ENCODE results near the gene ALKBH3. TPM values are rescaled to one million over a fixed set of nuclear protein-coding genes. Genes with fewer than 3 reads are reported as not detected.

Gene ALKBH3
- polyA plus RNA-seq, 1 of the 3 experiments (the other 2 are of a cell fraction), result 27.0 TPM

DNA sequence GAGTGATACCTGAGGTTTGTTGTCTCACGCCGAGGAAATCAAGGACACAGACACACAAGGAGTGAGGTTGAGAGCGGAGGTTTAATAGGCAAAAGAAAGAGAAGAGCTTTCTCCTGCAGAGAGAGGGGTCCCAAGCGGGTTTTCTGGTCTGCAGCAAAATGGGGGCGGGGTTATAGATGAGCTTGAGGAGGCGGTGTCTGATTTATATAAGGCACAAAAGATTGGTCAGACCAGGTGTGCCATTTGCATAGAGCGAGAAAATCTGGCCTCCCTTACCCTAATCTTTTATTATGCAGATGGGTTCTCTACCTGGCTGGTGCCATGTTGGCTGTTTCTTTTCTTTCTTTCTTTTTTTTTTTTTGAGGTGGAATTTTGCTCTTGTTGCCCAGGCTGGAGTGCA, 73.6 kb downstream of the ALKBH3 start (continued):
- TF ChIP-seq GATA2 (CRISPR knock-in tag; IDR thresholded peaks at IDR 0.05) (no peak), RFX5 (IDR thresholded peaks at IDR 0.05; ENCODE audit: low read length) (no peak)

DNA sequence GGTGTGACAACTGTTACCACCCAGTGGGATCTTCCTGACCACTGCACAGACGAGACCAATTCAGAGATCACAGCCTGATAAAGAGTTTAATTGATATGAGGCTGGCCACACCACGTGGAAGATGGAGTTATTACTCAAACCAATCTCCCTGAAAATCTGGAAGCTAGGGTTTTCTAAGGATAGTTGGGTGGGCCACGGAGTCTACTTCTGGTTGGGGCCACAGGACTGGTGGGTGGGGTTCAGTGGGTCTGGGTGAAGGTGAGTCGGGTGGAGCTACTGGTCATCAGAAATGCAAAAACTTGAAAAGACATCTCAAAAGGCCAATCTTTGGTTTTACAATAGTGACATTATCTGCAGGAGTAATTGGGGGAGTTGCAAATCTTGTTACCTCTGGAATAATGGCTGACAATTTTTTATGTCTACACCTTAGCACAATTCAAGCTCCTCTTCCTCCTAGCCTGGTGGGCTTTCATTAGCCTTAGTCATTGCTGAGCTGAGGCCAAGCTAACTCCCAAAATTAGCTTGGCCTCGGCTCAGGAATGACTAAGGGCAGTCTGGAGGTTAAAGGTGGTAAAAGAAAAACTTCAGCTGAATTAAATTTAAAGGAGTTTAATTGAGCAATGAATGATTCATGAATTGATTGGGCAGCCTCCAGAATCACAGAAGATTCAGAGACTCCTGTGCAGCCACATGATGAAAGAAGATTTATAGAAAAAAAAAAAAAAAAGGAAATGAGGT, 74.9 kb downstream of the ALKBH3 start:
- Histone ChIP-seq H4K20me1 (ENCODE audit: insufficient read depth) (no peaks in the 10 kb centered on the region), H3K4me3 (ENCODE audit: low read depth in 2 of 2, low read length in 1 of 2) (no peak overlapping the region), H3F3A (replicated peaks; ENCODE audit: insufficient read depth) (no peaks in the 10 kb centered on the region), H3K27me3 (ENCODE audit: insufficient read depth) (no peaks in the 10 kb centered on the region; the same call in 1 of the 2 replicates), H3K4me2 (no peak overlapping the region), H3K4me1 (ENCODE audit: control insufficient read depth in 1 of 2, insufficient read depth in 2 of 2, low read depth in 1 of 2, low read length in 1 of 2) (peaks cover 0 to 20% of the 10 kb centered on the region in 2 experiments; a peak in 1 of 4 replicates), H3K27ac (ENCODE audit: low read depth in 2 of 2, low read length in 1 of 2) (no peak overlapping the region), H3K79me2 (ENCODE audit: insufficient read depth) (no peaks in the 10 kb centered on the region), H3K36me3 (replicated peaks in 1 of 2; ENCODE audit: control insufficient read depth in 1 of 2, insufficient read depth in 2 of 2, low read length in 1 of 2) (no peaks in the 10 kb centered on the region), H3K9me3 (no peaks in the 10 kb centered on the region), H3K9ac (no peak overlapping the region), H2AFZ (ENCODE audit: low read depth) (no peak overlapping the region), H3K9me2 (no peaks in the 10 kb centered on the region)
- TF ChIP-seq FOSL2 (IDR thresholded peaks at IDR 0.05; ENCODE audit: borderline replicate concordance, low read depth) (no peak), NFIC (IDR thresholded peaks at IDR 0.05; ENCODE audit: borderline replicate concordance) (no peak)
- TF ChIP-seq, protein P1, sequence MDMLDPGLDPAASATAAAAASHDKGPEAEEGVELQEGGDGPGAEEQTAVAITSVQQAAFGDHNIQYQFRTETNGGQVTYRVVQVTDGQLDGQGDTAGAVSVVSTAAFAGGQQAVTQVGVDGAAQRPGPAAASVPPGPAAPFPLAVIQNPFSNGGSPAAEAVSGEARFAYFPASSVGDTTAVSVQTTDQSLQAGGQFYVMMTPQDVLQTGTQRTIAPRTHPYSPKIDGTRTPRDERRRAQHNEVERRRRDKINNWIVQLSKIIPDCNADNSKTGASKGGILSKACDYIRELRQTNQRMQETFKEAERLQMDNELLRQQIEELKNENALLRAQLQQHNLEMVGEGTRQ (IDR thresholded peaks at IDR 0.05; ENCODE audit: borderline replicate concordance, low read depth, low read length), result no peak
- CTCF ChIA-PET, result interaction anchor here (0.7 to 1.7 kb wide), 6 partner anchors 8 to 130 kb away, joined by 3 to 7 read pairs (median 4); no protein-coding TSS in a partner anchor
- DNase-seq, result no peak
- 32% methylated on average over 5 of the region's 5 CpGs for WGBS (ENCODE audit: low lambda C conversion rate)
- POLR2A ChIA-PET, result interaction anchor here (1.0 kb wide), 1 partner anchor 32 kb away, joined by 7 read pairs; no protein-coding TSS in a partner anchor

DNA sequence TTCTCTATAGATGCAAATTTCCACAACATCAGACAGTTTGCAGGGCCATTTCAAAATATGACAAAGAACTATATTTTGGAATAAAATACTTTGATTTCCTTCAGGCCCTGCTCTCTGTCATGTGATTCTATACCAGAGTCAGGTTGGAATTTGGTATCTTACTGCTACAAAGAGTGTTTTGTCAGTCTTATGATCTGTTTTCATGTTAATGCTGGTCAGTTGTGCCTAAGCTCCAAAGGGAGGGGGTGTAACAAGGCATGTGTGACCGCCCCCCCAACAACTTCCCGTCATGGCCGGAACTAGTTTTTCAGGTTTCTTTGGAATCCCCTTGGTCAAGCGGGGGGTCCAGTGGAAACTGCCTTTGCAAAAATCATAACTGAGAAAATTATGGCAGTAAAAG, 76.9 kb downstream of the ALKBH3 start:
- 80% methylated on average over 4 of the region's 4 CpGs for WGBS (ENCODE audit: low lambda C conversion rate)
- POLR2A ChIA-PET, result no interaction called here
- TF ChIP-seq, protein P2, sequence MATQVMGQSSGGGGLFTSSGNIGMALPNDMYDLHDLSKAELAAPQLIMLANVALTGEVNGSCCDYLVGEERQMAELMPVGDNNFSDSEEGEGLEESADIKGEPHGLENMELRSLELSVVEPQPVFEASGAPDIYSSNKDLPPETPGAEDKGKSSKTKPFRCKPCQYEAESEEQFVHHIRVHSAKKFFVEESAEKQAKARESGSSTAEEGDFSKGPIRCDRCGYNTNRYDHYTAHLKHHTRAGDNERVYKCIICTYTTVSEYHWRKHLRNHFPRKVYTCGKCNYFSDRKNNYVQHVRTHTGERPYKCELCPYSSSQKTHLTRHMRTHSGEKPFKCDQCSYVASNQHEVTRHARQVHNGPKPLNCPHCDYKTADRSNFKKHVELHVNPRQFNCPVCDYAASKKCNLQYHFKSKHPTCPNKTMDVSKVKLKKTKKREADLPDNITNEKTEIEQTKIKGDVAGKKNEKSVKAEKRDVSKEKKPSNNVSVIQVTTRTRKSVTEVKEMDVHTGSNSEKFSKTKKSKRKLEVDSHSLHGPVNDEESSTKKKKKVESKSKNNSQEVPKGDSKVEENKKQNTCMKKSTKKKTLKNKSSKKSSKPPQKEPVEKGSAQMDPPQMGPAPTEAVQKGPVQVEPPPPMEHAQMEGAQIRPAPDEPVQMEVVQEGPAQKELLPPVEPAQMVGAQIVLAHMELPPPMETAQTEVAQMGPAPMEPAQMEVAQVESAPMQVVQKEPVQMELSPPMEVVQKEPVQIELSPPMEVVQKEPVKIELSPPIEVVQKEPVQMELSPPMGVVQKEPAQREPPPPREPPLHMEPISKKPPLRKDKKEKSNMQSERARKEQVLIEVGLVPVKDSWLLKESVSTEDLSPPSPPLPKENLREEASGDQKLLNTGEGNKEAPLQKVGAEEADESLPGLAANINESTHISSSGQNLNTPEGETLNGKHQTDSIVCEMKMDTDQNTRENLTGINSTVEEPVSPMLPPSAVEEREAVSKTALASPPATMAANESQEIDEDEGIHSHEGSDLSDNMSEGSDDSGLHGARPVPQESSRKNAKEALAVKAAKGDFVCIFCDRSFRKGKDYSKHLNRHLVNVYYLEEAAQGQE (IDR thresholded peaks at IDR 0.05; ENCODE audit: low read depth, low read length), result no peak
- TF ChIP-seq FOSL2 (IDR thresholded peaks at IDR 0.05; ENCODE audit: borderline replicate concordance, low read depth), result no peak

More for the DNA sequence above, 76.9 kb downstream of the ALKBH3 start:
- Histone ChIP-seq H3K4me1 (ENCODE audit: control insufficient read depth in 1 of 2, insufficient read depth in 2 of 2, low read depth in 1 of 2, low read length in 1 of 2) (peaks cover 0 to 25% of the 10 kb centered on the region in 2 experiments; a peak in 3 of 4 replicates), H3K9me2 (no peaks in the 10 kb centered on the region), H3K79me2 (ENCODE audit: insufficient read depth) (no peaks in the 10 kb centered on the region), H4K20me1 (ENCODE audit: insufficient read depth) (no peaks in the 10 kb centered on the region), H3K9ac (no peak overlapping the region), H3K4me2 (no peak overlapping the region), H3K27me3 (ENCODE audit: insufficient read depth) (no peaks in the 10 kb centered on the region; the same call in 1 of the 2 replicates), H3K4me3 (ENCODE audit: low read depth in 2 of 2, low read length in 1 of 2) (no peak overlapping the region), H3K27ac (ENCODE audit: low read depth in 2 of 2, low read length in 1 of 2) (no peak overlapping the region), H3K36me3 (replicated peaks in 1 of 2; ENCODE audit: control insufficient read depth in 1 of 2, insufficient read depth in 2 of 2, low read length in 1 of 2) (no peaks in the 10 kb centered on the region), H3F3A (replicated peaks; ENCODE audit: insufficient read depth) (no peaks in the 10 kb centered on the region), H3K9me3 (no peaks in the 10 kb centered on the region), H2AFZ (ENCODE audit: low read depth) (no peak overlapping the region)
- CTCF ChIA-PET, result interaction anchor here (1.0 to 1.1 kb wide), 2 partner anchors 11 to 79 kb away, joined by 3 read pairs; no protein-coding TSS in a partner anchor
- DNase-seq, result no peak

Measured in SK-N-SH (cell line).